ENCODE data around the gene MOB3A.

- TF ChIP-seq EZH2 (IDR thresholded peaks at IDR 0.05; ENCODE audit: insufficient read depth, poor library complexity, severe bottlenecking): no peak
- no peak for TF ChIP-seq EZH2phosphoT487 (IDR thresholded peaks at IDR 0.05; ENCODE audit: insufficient read depth, low read depth)
These were observed 31.7 kb downstream of the MOB3A start for GRCh38 chr19:2064395-2064787.
